Bronchial epithelial cell (primary cell): ENCODE data around the gene SMIM14. TPM values are rescaled to one million over a fixed set of nuclear protein-coding genes. Genes with fewer than 3 reads are reported as not detected.
A peak's percentile ranks its signal among the peaks of the same experiment; 100 is the strongest.
"Not testable (repeated sequence)": the region's sequence is repeated elsewhere in the genome, so short reads cannot be mapped to it uniquely, and the experiment has no call there.

Experiments
- DNase-seq: peaks from one replicate; pipeline ENCODE4 v3.0.0-alpha.2; 2010; ENCODE audit warnings: low read depth
- FAIRE-seq: peaks from 2 replicates; lab custom pipeline; 2011; peaks lifted over from hg19 to GRCh38; lab: Jason Lieb, UNC
- H3K27me3 ChIP-seq: 2 replicates; pipeline ENCODE4 v1.5.1; 2011; ENCODE audit warnings: low read length; ENCODE audit not compliant: control insufficient read depth, insufficient read depth
- H3K36me3 ChIP-seq: 2 replicates; pipeline ENCODE4 v1.5.1; 2011; ENCODE audit warnings: low read length; ENCODE audit not compliant: control insufficient read depth, insufficient read depth
- H3K4me3 ChIP-seq: 2 replicates; pipeline ENCODE4 v1.5.1; 2011; ENCODE audit warnings: mild to moderate bottlenecking, low read depth, low read length, control low read depth
- CTCF ChIP-seq: IDR thresholded peaks from 2 replicates; pipeline ENCODE4 v1.5.1; 2011; ENCODE audit warnings: mild to moderate bottlenecking, moderate library complexity, low read length, control low read depth, inconsistent platforms; ENCODE audit not compliant: insufficient read depth, severe bottlenecking
- total RNA-seq: library from RNA; depleted of rRNA; stranded (reverse); fragments of >200 nt; gene quantifications from 2 replicates; pipeline ENCODE4 v1.2.1, GENCODE V29; 2014

Gene SMIM14
- total RNA-seq, 1 donor from 2014 or later = 21.1 TPM

- H3K4me3 ChIP-seq = no peak overlapping the region
- DNase-seq (no peak), FAIRE-seq (no peak)
- H3K36me3 ChIP-seq = peaks cover 2% of the 10 kb centered on the region
- TF ChIP-seq CTCF = no peak
- H3K27me3 ChIP-seq = no peaks in the 10 kb centered on the region
Measured at GRCh38 chr4:39518484-39518883, 120.2 kb downstream of the SMIM14 start.

GRCh38 chr4:39516407-39516966 lies 122.2 kb downstream of the SMIM14 start:
- Histone ChIP-seq H3K36me3 (peaks cover 7% of the 10 kb centered on the region), H3K4me3 (no peak overlapping the region), H3K27me3 (no peaks in the 10 kb centered on the region)
- no peak for DNase-seq
- no peak for TF ChIP-seq CTCF
- FAIRE-seq = no peak

- not testable (repeated sequence) for H3K4me3 ChIP-seq, FAIRE-seq, H3K36me3 ChIP-seq, DNase-seq, H3K27me3 ChIP-seq
Measured at GRCh38 chr4:39515669-39516401, 122.8 kb downstream of the SMIM14 start.

GRCh38 chr4:39514888-39515401 lies 123.7 kb downstream of the SMIM14 start:
- H3K36me3 ChIP-seq = peaks cover 9% of the 10 kb centered on the region
- no peak for TF ChIP-seq CTCF
- DNase-seq (peak; percentile 90), FAIRE-seq (no peak)
- H3K27me3 ChIP-seq = no peaks in the 10 kb centered on the region
- H3K4me3 ChIP-seq = no peak overlapping the region

GRCh38 chr4:39514266-39514665 lies 124.4 kb downstream of the SMIM14 start:
- not testable (repeated sequence) for FAIRE-seq, DNase-seq, H3K27me3 ChIP-seq, H3K4me3 ChIP-seq
- H3K36me3 ChIP-seq = peaks cover 12% of the 10 kb centered on the region

- H3K4me3 ChIP-seq = no peak overlapping the region
- no peak for FAIRE-seq
- no peak for DNase-seq
- TF ChIP-seq CTCF = no peak
- H3K36me3 ChIP-seq = peaks cover 16% of the 10 kb centered on the region
- no peaks in the 10 kb centered on the region for H3K27me3 ChIP-seq
Measured at GRCh38 chr4:39510348-39510929, 128.2 kb downstream of the SMIM14 start.
